Suprapubic skin (tissue), 3 donors: ENCODE results near the gene PLCG2.
A peak's percentile ranks its signal among the peaks of the same experiment; 100 is the strongest.

ENCODE experiments used
- POLR2A ChIP-seq, 2 donors: fragments of 450-650 bp; IDR thresholded peaks; one replicate each; pipeline ENCODE4 v1.6.1; 2017; ENCODE audit warnings: antibody characterized with exemption in 2 of 2, mild to moderate bottlenecking in 2 of 2, moderate library complexity in 2 of 2
- TF ChIP-seq, protein P1 (sequence below), 2 donors: fragments of 200-600 bp in 1 of 2; fragments of 450-650 bp in 1 of 2; sonication (generic) in 1 of 2; IDR thresholded peaks; one replicate each; pipeline ENCODE4 v1.5.1; 2016 to 2019; ENCODE audit warnings: antibody characterized with exemption in 2 of 2, mild to moderate bottlenecking in 1 of 2, moderate library complexity in 1 of 2

DNA sequence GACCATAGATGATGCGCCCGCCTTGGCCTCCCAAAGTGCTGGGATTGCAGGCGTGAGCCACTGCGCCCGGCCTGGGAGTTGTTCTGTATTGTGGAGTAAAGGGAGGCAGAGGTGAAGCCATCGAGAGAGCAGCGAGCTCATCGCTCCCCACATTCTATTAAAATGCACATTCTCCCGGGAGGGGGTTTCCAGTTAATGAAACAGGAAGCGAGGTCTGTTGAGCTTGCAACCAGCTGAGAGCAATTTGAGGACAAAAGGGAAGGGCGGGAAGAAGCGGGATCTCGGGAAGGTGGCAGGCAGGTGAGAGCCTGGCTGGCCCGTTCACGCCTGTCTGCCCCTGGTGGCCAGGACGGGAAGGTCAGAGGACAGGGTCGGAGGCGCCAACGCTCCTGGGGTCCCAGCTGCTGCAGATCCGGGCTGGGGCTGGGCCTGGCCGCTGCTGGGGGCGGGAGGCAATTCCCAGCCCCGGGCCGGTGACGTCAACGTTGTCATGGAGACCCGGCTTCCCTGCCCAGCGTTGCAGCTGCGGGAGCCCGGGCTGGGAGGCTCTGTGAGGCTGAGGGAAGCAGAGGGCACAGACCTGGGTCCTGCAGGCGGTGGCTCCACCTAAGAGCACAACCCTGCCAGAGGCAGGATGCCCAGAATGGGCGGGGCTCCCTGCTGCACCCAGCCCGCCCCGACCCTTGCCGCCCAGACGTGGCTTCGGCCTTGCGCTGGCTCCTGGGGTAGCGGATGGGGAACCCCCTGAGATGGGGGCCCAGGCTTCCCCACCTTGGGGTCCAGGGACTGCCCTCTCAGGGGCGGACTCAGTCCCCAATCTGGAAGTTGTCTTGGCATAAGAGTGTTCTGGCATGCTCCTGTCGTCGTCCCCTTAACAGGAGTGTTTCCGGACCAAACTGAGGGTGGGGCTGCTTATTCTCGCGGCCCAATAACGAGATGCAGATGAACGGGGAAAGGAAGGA, 48.7 kb upstream of the PLCG2 start:
- TF ChIP-seq, protein P1, sequence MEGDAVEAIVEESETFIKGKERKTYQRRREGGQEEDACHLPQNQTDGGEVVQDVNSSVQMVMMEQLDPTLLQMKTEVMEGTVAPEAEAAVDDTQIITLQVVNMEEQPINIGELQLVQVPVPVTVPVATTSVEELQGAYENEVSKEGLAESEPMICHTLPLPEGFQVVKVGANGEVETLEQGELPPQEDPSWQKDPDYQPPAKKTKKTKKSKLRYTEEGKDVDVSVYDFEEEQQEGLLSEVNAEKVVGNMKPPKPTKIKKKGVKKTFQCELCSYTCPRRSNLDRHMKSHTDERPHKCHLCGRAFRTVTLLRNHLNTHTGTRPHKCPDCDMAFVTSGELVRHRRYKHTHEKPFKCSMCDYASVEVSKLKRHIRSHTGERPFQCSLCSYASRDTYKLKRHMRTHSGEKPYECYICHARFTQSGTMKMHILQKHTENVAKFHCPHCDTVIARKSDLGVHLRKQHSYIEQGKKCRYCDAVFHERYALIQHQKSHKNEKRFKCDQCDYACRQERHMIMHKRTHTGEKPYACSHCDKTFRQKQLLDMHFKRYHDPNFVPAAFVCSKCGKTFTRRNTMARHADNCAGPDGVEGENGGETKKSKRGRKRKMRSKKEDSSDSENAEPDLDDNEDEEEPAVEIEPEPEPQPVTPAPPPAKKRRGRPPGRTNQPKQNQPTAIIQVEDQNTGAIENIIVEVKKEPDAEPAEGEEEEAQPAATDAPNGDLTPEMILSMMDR (IDR thresholded peaks at IDR 0.05): peak; percentile 53 to 69
- TF ChIP-seq POLR2A (IDR thresholded peaks at IDR 0.05): no peak
